Measurements from ENCODE around the gene FBLN1.
"Not testable (repeated sequence)": the region's sequence is repeated elsewhere in the genome, so short reads cannot be mapped to it uniquely, and the experiment has no call there.

The FBLN1 gene

GRCh38 chr22:45502215-45503049 lies at the start of gene FBLN1:
Gene FBLN1 (plus strand): TSS chr22:45502883. CDS start chr22:45502986, 103 bp downstream.
- DNase-seq (ENCODE audit: extremely low read depth in 1 of 2, low read depth in 1 of 2), result no peak

- DNase-seq (ENCODE audit: extremely low read depth in 1 of 2, low read depth in 1 of 2), result no peak
Observed at GRCh38 chr22:45453764-45454163, 48.9 kb upstream of the FBLN1 start.

GRCh38 chr22:45454275-45454674 lies 48.4 kb upstream of the FBLN1 start:
- DNase-seq (ENCODE audit: extremely low read depth in 1 of 2, low read depth in 1 of 2), result no peak

GRCh38 chr22:45455212-45455611 lies 47.5 kb upstream of the FBLN1 start:
- no peak for DNase-seq (ENCODE audit: extremely low read depth in 1 of 2, low read depth in 1 of 2)

GRCh38 chr22:45455621-45456020 lies 47.1 kb upstream of the FBLN1 start:
- no peak for DNase-seq (ENCODE audit: extremely low read depth in 1 of 2, low read depth in 1 of 2)

GRCh38 chr22:45456811-45457210 lies 45.9 kb upstream of the FBLN1 start:
- DNase-seq (ENCODE audit: extremely low read depth in 1 of 2, low read depth in 1 of 2), result no peak

- no peak for DNase-seq (ENCODE audit: extremely low read depth in 1 of 2, low read depth in 1 of 2)
Observed at GRCh38 chr22:45458532-45458931, 44.2 kb upstream of the FBLN1 start.

- DNase-seq (ENCODE audit: extremely low read depth in 1 of 2, low read depth in 1 of 2), result no peak
Observed at GRCh38 chr22:45459235-45459634, 43.4 kb upstream of the FBLN1 start.

- no peak for DNase-seq (ENCODE audit: extremely low read depth in 1 of 2, low read depth in 1 of 2)
Observed at GRCh38 chr22:45460288-45461109, 42.2 kb upstream of the FBLN1 start.

GRCh38 chr22:45462034-45462655 lies 40.5 kb upstream of the FBLN1 start:
- DNase-seq (ENCODE audit: extremely low read depth in 1 of 2, low read depth in 1 of 2), result no peak

GRCh38 chr22:45463691-45464090 lies 39.0 kb upstream of the FBLN1 start:
- DNase-seq (ENCODE audit: extremely low read depth in 1 of 2, low read depth in 1 of 2), result not testable (repeated sequence)

GRCh38 chr22:45465633-45466032 lies 37.0 kb upstream of the FBLN1 start:
- DNase-seq (ENCODE audit: extremely low read depth in 1 of 2, low read depth in 1 of 2), result no peak

GRCh38 chr22:45468872-45469271 lies 33.8 kb upstream of the FBLN1 start:
- DNase-seq (ENCODE audit: extremely low read depth in 1 of 2, low read depth in 1 of 2), result no peak

GRCh38 chr22:45469281-45470073 lies 33.2 kb upstream of the FBLN1 start:
- DNase-seq (ENCODE audit: extremely low read depth in 1 of 2, low read depth in 1 of 2), result no peak

GRCh38 chr22:45470871-45471270 lies 31.8 kb upstream of the FBLN1 start:
- DNase-seq (ENCODE audit: extremely low read depth in 1 of 2, low read depth in 1 of 2), result no peak

- DNase-seq (ENCODE audit: extremely low read depth in 1 of 2, low read depth in 1 of 2), result no peak
Observed at GRCh38 chr22:45472426-45472825, 30.3 kb upstream of the FBLN1 start.

GRCh38 chr22:45473626-45474237 lies 29.0 kb upstream of the FBLN1 start:
- DNase-seq (ENCODE audit: extremely low read depth in 1 of 2, low read depth in 1 of 2), result no peak

GRCh38 chr22:45475063-45475747 lies 27.5 kb upstream of the FBLN1 start:
- DNase-seq (ENCODE audit: extremely low read depth in 1 of 2, low read depth in 1 of 2), result no peak

GRCh38 chr22:45475851-45476514 lies 26.7 kb upstream of the FBLN1 start:
- no peak for DNase-seq (ENCODE audit: extremely low read depth in 1 of 2, low read depth in 1 of 2)
